Measurements from ENCODE around the gene CCDC30.
"Not testable (repeated sequence)": the region's sequence is repeated elsewhere in the genome, so short reads cannot be mapped to it uniquely, and the experiment has no call there.

CCDC30 gene

GRCh38 chr1:42523171-42523570, 60.1 kb downstream of the CCDC30 start:
- in situ Hi-C loops (cut with HindIII; ENCODE audit: low sequenced_read_pairs) = no loop called here

- in situ Hi-C loops (cut with HindIII; ENCODE audit: low sequenced_read_pairs) = no loop called here
Measured at GRCh38 chr1:42524330-42524729, 61.2 kb downstream of the CCDC30 start.

DNA sequence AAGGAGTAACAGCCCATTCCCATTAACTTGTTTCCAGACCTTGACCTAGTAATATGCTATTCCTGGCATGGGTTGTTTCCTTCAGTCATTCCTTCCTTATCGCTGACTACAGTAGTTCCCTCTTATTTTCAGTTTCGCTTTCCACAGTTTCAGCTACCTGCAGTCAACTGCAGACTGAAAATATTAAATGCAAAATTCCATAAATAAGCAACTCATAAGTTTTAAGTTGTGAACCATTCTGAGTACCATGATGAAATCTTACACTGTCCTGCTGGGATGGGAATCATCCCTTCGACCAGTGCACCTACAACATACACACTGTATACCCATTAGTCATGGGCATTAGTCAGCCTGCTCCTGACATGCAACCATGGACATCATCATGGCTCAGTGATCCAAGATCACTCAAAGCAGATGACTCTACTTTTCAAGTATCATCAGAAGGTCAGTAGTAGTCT, 66.7 kb downstream of the CCDC30 start:
- in situ Hi-C loops (cut with HindIII; ENCODE audit: low sequenced_read_pairs) = no loop called here

DNA sequence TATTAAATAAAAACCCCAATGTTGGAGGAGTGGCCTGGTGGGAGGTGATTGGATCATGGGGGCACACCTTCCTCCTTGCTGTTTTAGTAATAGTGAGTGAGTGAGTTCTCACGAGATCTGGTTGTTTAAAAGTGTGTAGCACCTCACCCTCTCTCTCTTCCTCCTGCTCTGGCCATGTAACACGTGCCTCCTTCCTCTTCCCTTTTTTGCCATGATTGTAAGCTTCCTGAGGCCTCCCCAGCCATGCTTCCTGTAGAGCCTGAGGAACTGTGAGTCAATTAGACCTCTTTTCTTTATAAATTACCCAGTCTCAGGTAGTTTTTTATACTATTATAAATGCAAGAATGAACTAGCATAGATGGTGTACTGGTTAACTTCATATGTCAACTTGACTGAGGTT, 68.0 kb downstream of the CCDC30 start:
- in situ Hi-C loops (cut with HindIII; ENCODE audit: low sequenced_read_pairs) = no loop called here

- in situ Hi-C loops (cut with HindIII; ENCODE audit: low sequenced_read_pairs) = no loop called here
Measured at GRCh38 chr1:42533101-42533863, 70.2 kb downstream of the CCDC30 start.

DNA sequence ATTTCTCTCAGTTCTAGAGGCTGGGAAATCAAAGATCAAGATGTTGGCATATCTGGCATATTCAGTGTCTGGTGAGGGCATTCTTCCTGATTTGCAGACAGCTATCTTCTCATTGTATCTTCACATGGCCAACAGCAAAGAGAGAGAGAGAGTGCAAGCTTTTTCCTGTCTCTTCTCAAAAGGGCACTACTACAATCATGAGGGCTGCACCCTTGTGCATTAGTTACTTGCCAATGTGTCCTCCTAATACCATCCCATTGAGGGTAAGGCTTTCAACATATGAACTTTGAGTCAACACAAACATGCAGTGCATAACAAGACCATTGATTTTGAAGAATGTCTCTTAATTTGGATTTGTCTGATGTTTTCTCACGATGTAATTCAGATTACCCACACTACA, 78.0 kb downstream of the CCDC30 start:
- in situ Hi-C loops (cut with HindIII; ENCODE audit: low sequenced_read_pairs) = no loop called here

- in situ Hi-C loops (cut with HindIII; ENCODE audit: low sequenced_read_pairs) = no loop called here
Measured at GRCh38 chr1:42551180-42551579, 88.1 kb downstream of the CCDC30 start.

GRCh38 chr1:42551590-42551989, 88.5 kb downstream of the CCDC30 start:
- in situ Hi-C loops (cut with HindIII; ENCODE audit: low sequenced_read_pairs) = no loop called here

DNA sequence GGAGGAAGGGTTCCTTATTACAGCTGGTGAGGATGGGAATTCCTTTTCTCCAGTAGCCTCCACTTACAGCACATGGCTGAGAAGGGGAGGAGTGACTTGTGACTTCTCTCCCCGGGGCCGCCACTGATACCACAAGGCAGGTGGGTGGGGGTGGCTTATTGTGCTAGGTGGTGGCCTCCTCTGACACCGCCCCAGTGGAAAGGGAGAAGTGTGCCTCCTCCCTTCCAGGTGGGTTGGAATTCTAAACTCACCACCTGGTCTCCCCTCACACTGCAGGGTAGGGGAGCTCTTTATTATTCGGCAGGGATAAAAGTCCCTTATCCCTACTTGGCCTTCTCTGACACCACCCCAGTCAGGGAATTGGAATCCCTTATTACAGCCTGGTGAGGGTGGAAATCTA, 89.5 kb downstream of the CCDC30 start:
- in situ Hi-C loops (cut with HindIII; ENCODE audit: low sequenced_read_pairs) = no loop called here

DNA sequence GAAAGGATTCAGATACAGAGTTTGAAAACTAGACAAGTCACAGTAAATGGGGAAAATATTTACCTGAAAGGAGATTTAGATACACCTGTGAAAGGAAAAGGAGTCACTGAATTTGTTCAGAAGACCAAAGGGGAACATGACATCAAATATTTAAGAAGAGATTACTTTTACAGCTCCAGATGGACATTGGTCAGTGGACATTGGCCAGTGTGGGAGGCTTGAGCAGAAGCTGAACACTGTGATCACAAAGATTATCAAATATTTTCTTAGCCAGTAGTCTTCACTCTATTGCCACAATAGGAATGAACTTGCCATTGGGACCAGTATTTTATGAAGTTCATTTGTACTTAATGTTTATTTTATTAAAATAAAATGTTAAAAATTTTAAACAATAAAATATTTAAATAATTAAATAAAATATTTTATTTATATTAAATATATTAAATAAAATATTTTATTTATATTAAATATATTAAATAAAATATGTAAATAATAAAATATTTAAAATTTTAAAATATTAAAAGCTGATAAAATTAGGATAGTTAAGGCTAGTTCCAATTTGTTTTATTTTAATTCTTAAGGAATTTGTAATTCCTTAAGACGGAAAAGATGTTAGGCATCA, 94.3 kb downstream of the CCDC30 start:
- in situ Hi-C loops (cut with HindIII; ENCODE audit: low sequenced_read_pairs) = no loop called here

DNA sequence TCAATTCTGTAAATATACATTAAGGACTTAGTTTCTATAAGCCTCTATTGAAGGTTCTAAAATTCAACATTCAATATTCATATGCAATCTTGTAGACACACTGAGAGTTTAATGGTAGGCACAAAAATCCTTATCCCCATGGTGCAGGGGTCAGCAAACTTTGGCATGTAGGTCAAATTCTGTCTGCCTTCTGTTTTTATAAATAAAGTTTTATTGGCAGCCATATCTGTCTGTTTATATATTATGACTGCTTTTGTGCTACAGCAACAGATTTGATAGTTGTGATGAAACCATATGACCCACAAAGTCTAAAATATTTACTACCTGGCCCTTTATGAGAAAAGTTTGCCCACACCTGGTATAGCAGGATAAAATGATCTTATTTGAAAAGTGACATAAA, 104.0 kb downstream of the CCDC30 start:
- in situ Hi-C loops (cut with HindIII; ENCODE audit: low sequenced_read_pairs) = no loop called here

GRCh38 chr1:42576935-42577334, 113.8 kb downstream of the CCDC30 start:
- in situ Hi-C loops (cut with HindIII; ENCODE audit: low sequenced_read_pairs) = no loop called here

DNA sequence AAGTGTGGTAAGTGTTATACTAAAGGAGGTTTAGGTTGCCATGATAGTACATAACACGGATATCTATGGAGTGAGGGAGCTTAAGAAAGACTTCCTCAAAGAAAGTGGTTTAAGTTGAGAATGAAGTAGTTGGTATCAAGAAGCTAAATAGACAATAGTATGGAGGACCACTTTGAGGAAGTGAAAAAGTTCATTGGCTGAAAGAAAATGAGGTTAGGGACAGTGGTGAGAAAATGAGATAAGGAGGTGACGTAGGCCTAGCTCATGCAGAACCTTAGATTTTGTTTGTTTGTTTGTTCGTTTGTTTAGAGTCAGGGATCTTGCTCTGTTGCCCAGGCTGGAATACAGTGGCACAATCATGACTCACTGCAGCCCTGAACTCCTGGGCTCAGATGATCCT, 122.9 kb downstream of the CCDC30 start:
- in situ Hi-C loops (cut with HindIII; ENCODE audit: low sequenced_read_pairs) = no loop called here

GRCh38 chr1:42587753-42588152, 124.7 kb downstream of the CCDC30 start:
- in situ Hi-C loops (cut with HindIII; ENCODE audit: low sequenced_read_pairs) = no loop called here

- in situ Hi-C loops (cut with HindIII; ENCODE audit: low sequenced_read_pairs) = no loop called here
Measured at GRCh38 chr1:42592811-42593210, 129.7 kb downstream of the CCDC30 start.

- in situ Hi-C loops (cut with HindIII; ENCODE audit: low sequenced_read_pairs) = no loop called here
Measured at GRCh38 chr1:42593486-42594100, 130.5 kb downstream of the CCDC30 start.

- in situ Hi-C loops (cut with HindIII; ENCODE audit: low sequenced_read_pairs) = no loop called here
Measured at GRCh38 chr1:42601472-42601871, 138.4 kb downstream of the CCDC30 start.

DNA sequence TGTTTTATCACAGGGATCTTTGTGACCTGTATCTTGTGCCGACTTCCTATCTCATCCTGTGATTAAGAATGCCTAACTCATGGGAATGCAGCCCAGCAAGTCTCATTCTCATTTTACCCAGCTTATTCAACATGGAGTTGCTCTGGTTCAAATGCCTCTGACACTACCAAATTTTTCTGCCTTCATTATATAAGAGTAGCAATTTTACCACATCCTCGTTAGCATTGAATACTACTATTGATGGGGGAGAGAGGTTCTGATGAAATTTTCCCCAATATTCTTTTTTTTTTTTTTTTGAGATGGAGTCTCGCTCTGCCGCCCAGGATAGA, 150.7 kb downstream of the CCDC30 start:
- in situ Hi-C loops (cut with HindIII; ENCODE audit: low sequenced_read_pairs) = no loop called here

DNA sequence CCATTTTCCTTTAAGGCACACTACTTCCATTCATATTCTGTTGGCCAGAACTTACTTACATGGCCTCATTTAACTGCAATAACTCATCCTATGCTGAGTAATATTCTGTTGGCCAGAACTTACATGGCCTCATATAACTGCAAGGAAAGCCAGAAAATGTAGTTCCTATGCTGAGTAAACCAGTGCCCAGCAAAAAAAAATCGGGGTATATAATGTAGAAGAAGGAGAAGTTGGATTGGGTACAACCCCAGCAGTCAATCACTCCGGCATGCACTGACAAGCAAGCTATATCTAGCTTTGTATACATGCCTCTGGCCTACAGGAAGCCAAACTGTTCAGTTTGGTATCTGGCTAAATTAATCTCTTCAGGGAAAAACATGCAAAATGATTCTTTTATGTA, 155.8 kb downstream of the CCDC30 start:
- in situ Hi-C loops (cut with HindIII; ENCODE audit: low sequenced_read_pairs) = no loop called here

GRCh38 chr1:42620307-42620706, 157.2 kb downstream of the CCDC30 start:
- in situ Hi-C loops (cut with HindIII; ENCODE audit: low sequenced_read_pairs) = no loop called here

- in situ Hi-C loops (cut with HindIII; ENCODE audit: low sequenced_read_pairs) = not testable (repeated sequence)
Measured at GRCh38 chr1:42621180-42621579, 158.1 kb downstream of the CCDC30 start.

DNA sequence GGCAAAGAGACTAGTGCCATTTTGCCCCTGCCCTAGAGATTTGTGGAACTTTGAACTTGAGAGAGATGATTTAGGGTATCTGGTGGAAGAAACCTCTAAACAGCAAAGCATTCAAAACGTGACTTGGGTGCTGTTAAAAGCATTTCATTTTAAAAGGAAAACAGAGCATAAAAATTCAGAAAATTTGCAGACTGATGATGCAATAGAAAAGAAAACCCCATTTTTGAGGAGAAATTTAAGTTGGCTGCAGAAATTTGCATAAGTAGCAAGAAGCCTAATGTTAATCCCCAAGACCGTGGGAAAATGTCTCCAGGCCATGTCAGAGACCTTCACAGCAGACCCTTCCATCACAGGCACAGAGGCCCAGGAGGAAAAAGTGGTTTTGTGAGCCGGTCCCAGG, 164.1 kb downstream of the CCDC30 start:
- in situ Hi-C loops (cut with HindIII; ENCODE audit: low sequenced_read_pairs) = not testable (repeated sequence)

Measured in DLD1 (cell line).